Prostate gland (tissue), 2 donors: ENCODE results near the gene CYS1. TPM values are rescaled to one million over a fixed set of nuclear protein-coding genes. Genes with fewer than 3 reads are reported as not detected.

Experiments
- DNase-seq: peaks from one replicate; pipeline ENCODE4 v3.0.0-alpha.2; 2019; ENCODE audit warnings: low spot score
- H3K27ac ChIP-seq, 2 donors: fragments of 200-600 bp; sonication (generic); 2 replicates each; pipeline ENCODE4 v1.5.1; 2017 to 2019
- H3K27me3 ChIP-seq: fragments of 200-600 bp; sonication (generic); replicated peaks from 2 replicates; pipeline ENCODE4 v1.5.1; 2019; ENCODE audit not compliant: insufficient read depth
- H3K36me3 ChIP-seq, 2 donors: fragments of 200-600 bp; sonication (generic); 1 replicate in 1 of 2; 2 replicates in 1 of 2; pipeline versions ENCODE4 v1.5.1 to v1.8.1; 2017 to 2019
- H3K4me1 ChIP-seq: fragments of 200-600 bp; sonication (generic); replicated peaks from 2 replicates; pipeline ENCODE4 v1.5.1; 2019
- H3K4me3 ChIP-seq, 2 donors: fragments of 200-600 bp; sonication (generic); 2 replicates each; pipeline ENCODE4 v1.5.1; 2017 to 2019
- H3K9me3 ChIP-seq: fragments of 200-600 bp; sonication (generic); 2 replicates; pipeline ENCODE4 v1.5.1; 2017
- POLR2A ChIP-seq: fragments of 450-650 bp; IDR thresholded peaks from one replicate; pipeline ENCODE4 v1.6.1; 2016; ENCODE audit warnings: antibody characterized with exemption, mild to moderate bottlenecking
- POLR2AphosphoS5 ChIP-seq: sonication (generic); formaldehyde crosslinking; IDR thresholded peaks from one replicate; pipeline ENCODE4 v1.6.1; 2017; ENCODE audit warnings: antibody characterized with exemption
- WGBS: methylation state at CpG from one replicate; pipeline ENCODE4 v1.1.5; 2018; 5-methylcytosine and 5-hydroxymethylcytosine counted together
- intact Hi-C: fragments of 100-400 bp; cut with DNase I; formaldehyde crosslinking; loops from one replicate; pipeline ENCODE4 v1.14.2; 2022
- total RNA-seq, 2 donors: library from RNA; depleted of rRNA; stranded (reverse); fragments of >200 nt; gene quantifications; one replicate each; pipeline ENCODE4 v1.1.0, GENCODE V29; 2016
- TF ChIP-seq, protein P1 (sequence below), 4 experiments: fragments of 200-600 bp in 2 of 4; fragments of 450-650 bp in 2 of 4; sonication (generic) in 2 of 4; IDR thresholded peaks; 1 replicate in 3 of 4; 2 replicates in 1 of 4; pipeline ENCODE4 v1.5.1; 2016 to 2019; ENCODE audit warnings: antibody characterized with exemption in 4 of 4, mild to moderate bottlenecking in 2 of 4, moderate library complexity in 2 of 4

The CYS1 gene
- total RNA-seq, 2 donors from 2014 or later = 1.5 to 5.2 TPM

DNA sequence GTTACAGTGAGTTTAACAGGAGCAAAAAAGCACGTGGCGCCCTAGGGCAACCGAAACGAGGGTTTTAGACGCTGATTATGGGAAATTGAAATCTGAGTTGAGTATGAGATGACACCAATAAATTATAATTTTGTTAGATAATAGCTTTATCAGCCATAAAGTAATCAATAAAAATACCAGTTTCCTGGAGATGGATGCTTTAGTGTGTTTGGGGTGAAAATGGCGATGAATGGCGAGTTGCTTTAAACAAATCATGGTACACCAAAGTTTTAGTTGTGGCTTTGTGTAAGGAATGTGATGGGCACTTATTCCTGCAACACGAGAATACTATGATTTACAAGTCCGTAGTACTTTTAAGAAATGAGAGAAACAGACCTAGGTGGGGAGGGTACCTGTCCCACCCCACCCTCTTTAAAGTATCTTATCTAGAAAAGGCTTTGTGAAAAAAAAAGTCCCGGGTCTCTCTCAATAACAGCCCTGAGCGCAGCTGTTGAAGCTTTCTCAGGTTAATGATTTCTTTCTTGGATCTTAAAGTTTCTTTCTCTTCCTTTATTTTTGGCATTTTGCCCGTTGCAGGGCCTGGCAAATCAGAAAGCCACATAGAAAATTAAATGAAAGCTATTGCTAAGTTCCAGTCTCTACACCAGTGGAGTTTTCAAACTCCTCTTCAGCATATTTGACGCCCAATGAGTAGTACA, 40.8 kb upstream of the CYS1 start:
- peak overlapping the region; percentile 43 to 59 for H3K4me3 ChIP-seq
- no peaks in the 10 kb centered on the region for H3K9me3 ChIP-seq
- H3K4me1 ChIP-seq = peaks cover 11% of the 10 kb centered on the region
- H3K27me3 ChIP-seq = no peaks in the 10 kb centered on the region
- 27% methylated on average over 13 of the region's 13 CpGs for WGBS
- H3K27ac ChIP-seq = peak overlapping the region; percentile 24 to 50
- DNase-seq = no peak
- intact Hi-C loops = loop anchor here (5.0 kb wide), 2 partner anchors 181 to 286 kb away; partner anchors contain the start of gene HPCAL1
- TF ChIP-seq POLR2AphosphoS5 (no peak), POLR2A (no peak)
- TF ChIP-seq, protein P1, sequence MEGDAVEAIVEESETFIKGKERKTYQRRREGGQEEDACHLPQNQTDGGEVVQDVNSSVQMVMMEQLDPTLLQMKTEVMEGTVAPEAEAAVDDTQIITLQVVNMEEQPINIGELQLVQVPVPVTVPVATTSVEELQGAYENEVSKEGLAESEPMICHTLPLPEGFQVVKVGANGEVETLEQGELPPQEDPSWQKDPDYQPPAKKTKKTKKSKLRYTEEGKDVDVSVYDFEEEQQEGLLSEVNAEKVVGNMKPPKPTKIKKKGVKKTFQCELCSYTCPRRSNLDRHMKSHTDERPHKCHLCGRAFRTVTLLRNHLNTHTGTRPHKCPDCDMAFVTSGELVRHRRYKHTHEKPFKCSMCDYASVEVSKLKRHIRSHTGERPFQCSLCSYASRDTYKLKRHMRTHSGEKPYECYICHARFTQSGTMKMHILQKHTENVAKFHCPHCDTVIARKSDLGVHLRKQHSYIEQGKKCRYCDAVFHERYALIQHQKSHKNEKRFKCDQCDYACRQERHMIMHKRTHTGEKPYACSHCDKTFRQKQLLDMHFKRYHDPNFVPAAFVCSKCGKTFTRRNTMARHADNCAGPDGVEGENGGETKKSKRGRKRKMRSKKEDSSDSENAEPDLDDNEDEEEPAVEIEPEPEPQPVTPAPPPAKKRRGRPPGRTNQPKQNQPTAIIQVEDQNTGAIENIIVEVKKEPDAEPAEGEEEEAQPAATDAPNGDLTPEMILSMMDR (IDR thresholded peaks at IDR 0.05) = no peak
- no peaks in the 10 kb centered on the region for H3K36me3 ChIP-seq

DNA sequence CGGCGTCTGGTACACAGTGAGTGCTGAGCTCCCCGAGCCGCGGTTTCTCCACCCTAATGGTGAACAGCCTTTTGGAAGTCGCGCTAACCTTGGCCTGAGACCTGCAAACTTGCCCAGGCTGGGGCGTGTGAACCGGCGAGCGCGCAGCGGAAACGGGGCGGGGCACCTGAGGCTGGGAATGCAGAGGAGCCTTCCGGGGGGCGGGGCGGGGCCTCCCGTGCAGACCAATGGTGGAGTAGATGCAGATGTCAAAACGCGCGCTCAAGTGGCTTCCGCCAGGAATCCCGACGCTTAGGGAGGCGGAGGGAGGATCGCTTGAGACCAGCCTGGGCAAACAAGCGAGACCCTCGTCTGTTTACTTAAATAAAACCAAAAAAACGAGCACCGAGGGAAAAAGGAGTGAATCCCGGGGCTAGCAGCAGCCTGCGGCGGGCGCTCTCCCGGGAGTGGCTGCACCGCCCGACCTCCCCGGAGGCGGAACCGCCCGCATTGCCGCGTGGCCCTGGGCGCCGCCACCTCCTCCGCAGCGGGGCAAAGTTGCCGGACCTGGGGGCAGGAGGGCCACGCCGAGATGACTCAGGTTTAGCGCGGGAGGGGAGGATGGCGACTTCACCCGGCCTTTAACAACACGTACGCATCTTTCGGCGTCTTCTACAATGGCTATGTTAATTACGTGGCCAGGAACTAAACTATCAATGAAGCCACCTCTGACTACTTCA, 40.1 kb upstream of the CYS1 start:
- Histone ChIP-seq H3K4me3 (peak overlapping the region; percentile 43 to 59), H3K9me3 (no peaks in the 10 kb centered on the region), H3K36me3 (no peaks in the 10 kb centered on the region), H3K27me3 (no peaks in the 10 kb centered on the region), H3K27ac (peak overlapping the region; percentile 24 to 50), H3K4me1 (peaks cover 11% of the 10 kb centered on the region)
- TF ChIP-seq, protein P1 (IDR thresholded peaks at IDR 0.05) = no peak
- peak; percentile 81 for TF ChIP-seq POLR2AphosphoS5
- TF ChIP-seq POLR2A = peak; percentile 55
- peak; percentile 92 for DNase-seq
- intact Hi-C loops = loop anchor here (5.0 kb wide), 2 partner anchors 182 to 287 kb away; partner anchors contain the start of gene HPCAL1
- WGBS = 0% methylated on average over 53 of the region's 60 CpGs

DNA sequence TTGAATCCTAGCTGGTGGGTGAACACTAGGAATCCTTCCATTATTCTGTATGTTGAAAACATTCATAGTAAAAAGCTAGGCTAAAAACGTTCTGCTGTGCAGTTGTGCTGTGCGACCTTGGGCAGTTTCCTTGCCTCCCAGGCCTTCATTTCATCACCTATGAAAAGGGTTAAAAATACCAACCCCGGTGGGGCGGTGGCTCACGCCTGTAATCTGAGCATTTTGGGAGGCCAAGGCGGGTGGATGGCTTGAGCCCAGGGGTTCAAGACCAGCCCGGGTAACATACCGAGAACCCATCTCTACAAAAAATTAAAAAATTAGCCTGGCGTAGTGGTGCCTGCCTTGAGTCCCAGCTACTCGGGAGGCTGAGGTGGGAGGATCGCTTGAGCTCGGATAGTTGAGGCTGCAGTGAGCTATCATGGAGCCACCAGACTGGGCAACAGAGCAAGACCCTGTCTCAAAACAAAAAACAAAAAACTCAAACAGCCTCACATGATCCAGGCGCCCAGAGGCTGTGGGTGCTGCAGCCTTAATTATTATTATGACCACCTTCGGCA, 39.5 kb upstream of the CYS1 start:
- TF ChIP-seq, protein P1 (IDR thresholded peaks at IDR 0.05) = no peak
- TF ChIP-seq POLR2AphosphoS5 = no peak
- TF ChIP-seq POLR2A = no peak
- H3K9me3 ChIP-seq = no peaks in the 10 kb centered on the region
- intact Hi-C loops = loop anchor here (5.0 kb wide), 2 partner anchors 183 to 288 kb away; partner anchors contain the start of gene HPCAL1
- DNase-seq = no peak
- WGBS = 78% methylated on average over 14 of the region's 14 CpGs
- H3K4me1 ChIP-seq = peaks cover 11% of the 10 kb centered on the region
- no peaks in the 10 kb centered on the region for H3K27me3 ChIP-seq
- H3K4me3 ChIP-seq = peak overlapping the region; percentile 43 to 59
- peak overlapping the region; percentile 24 to 50 for H3K27ac ChIP-seq
- H3K36me3 ChIP-seq = no peaks in the 10 kb centered on the region

DNA sequence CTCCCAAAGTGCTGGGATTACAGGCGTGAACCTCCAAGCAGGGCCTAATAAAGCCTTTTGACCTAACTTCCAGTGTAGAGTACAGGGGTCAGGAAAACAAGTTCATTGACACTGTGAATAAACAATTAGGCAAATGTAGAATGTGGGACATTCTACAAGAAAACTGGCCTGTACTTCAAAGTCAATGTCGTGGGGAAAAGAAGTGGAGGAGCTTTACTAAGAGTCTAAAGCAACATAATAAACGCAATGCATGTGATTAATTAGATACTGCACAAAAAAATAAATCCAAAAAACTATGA, 38.8 kb upstream of the CYS1 start:
- no peak for DNase-seq
- Histone ChIP-seq H3K27me3 (no peaks in the 10 kb centered on the region), H3K36me3 (no peaks in the 10 kb centered on the region), H3K4me1 (peaks cover 11% of the 10 kb centered on the region), H3K4me3 (no peak overlapping the region), H3K27ac (no peak overlapping the region), H3K9me3 (no peaks in the 10 kb centered on the region)
- 95% methylated on average over 3 of the region's 3 CpGs for WGBS
- intact Hi-C loops = no loop called here
- TF ChIP-seq, protein P1 (IDR thresholded peaks at IDR 0.05) = no peak
- TF ChIP-seq POLR2AphosphoS5 (no peak), POLR2A (no peak)
